HL-60 (cell line): ENCODE measurements around the gene TRIO.

Experiments used
- CTCF ChIP-seq: IDR thresholded peaks from one replicate; pipeline ENCODE4 v1.5.1; 2011; ENCODE audit warnings: low read length, control low read depth, inconsistent platforms; ENCODE audit not compliant: insufficient read depth
- GABPA ChIP-seq: IDR thresholded peaks from 2 replicates; pipeline ENCODE4 v1.6.1; 2012; ENCODE audit warnings: low read depth
- POLR2AphosphoS5 ChIP-seq: IDR thresholded peaks from 2 replicates; pipeline ENCODE4 v1.6.1; 2012; ENCODE audit warnings: low read depth
- REST ChIP-seq: IDR thresholded peaks from 2 replicates; pipeline ENCODE4 v1.6.1; 2012; ENCODE audit warnings: low read depth; ENCODE audit not compliant: insufficient replicate concordance

- TF ChIP-seq CTCF = no peak
- no peak for TF ChIP-seq POLR2AphosphoS5
- TF ChIP-seq REST = no peak
- TF ChIP-seq GABPA = no peak
These were observed 223.6 kb downstream of the TRIO start for GRCh38 chr5:14366763-14367162.
